HEK293T (cell line): ENCODE data around the gene PLBD2.

Source experiments
- CTCF ChIA-PET: fragments of 350-600 bp; formaldehyde crosslinking; extraction: SDS; loops from one replicate; lab custom pipeline; 2021; ENCODE audit warnings: antibody characterized with exemption, inconsistent platforms; lab: Yijun Ruan, JAX
- POLR2A ChIA-PET: fragments of 350-600 bp; formaldehyde crosslinking; extraction: SDS; loops from one replicate; lab custom pipeline; 2020; ENCODE audit warnings: antibody characterized with exemption, inconsistent platforms; lab: Yijun Ruan, JAX
- DNase-seq: peaks from one replicate; pipeline ENCODE4 v3.0.0; 2012; ENCODE audit warnings: mixed read lengths; ENCODE audit errors: extremely low spot score
- ARNT ChIP-seq: fragments of 450-650 bp; IDR thresholded peaks from 2 replicates; pipeline ENCODE4 v1.6.1; 2017; ENCODE audit warnings: mild to moderate bottlenecking
- BHLHE40 ChIP-seq: fragments of 450-650 bp; IDR thresholded peaks from 2 replicates; pipeline ENCODE4 v1.6.1; 2016; ENCODE audit warnings: mild to moderate bottlenecking, moderate library complexity, borderline replicate concordance
- CTBP1 ChIP-seq: fragments of 450-650 bp; IDR thresholded peaks from 2 replicates; pipeline ENCODE4 v1.6.1; 2016; ENCODE audit warnings: borderline replicate concordance
- ELF4 ChIP-seq: fragments of 450-650 bp; IDR thresholded peaks from 2 replicates; pipeline ENCODE4 v1.6.1; 2017; ENCODE audit warnings: antibody characterized with exemption
- FOXA1 ChIP-seq: fragments of 450-650 bp; IDR thresholded peaks from 2 replicates; pipeline ENCODE4 v1.6.1; 2016; ENCODE audit warnings: mild to moderate bottlenecking
- FOXK2 ChIP-seq: fragments of 450-650 bp; IDR thresholded peaks from 2 replicates; pipeline ENCODE4 v1.6.1; 2016; ENCODE audit warnings: mild to moderate bottlenecking
- FOXM1 ChIP-seq: fragments of 450-650 bp; IDR thresholded peaks from 2 replicates; pipeline ENCODE4 v1.6.1; 2017; ENCODE audit warnings: mild to moderate bottlenecking, borderline replicate concordance
- HDGF ChIP-seq: fragments of 450-650 bp; IDR thresholded peaks from 2 replicates; pipeline ENCODE4 v1.6.1; 2017; ENCODE audit warnings: antibody characterized with exemption, borderline replicate concordance
- L3MBTL2 ChIP-seq: fragments of 450-650 bp; conservative IDR thresholded peaks from 2 replicates; pipeline ENCODE4 v1.6.1; 2016; ENCODE audit warnings: mild to moderate bottlenecking
- LEF1 ChIP-seq: fragments of 450-650 bp; IDR thresholded peaks from 2 replicates; pipeline ENCODE4 v1.6.1; 2017; ENCODE audit warnings: mild to moderate bottlenecking, borderline replicate concordance
- NFRKB ChIP-seq: fragments of 450-650 bp; IDR thresholded peaks from 2 replicates; pipeline ENCODE4 v1.6.1; 2016; ENCODE audit warnings: mild to moderate bottlenecking, moderate library complexity
- PKNOX1 ChIP-seq: fragments of 450-650 bp; IDR thresholded peaks from 2 replicates; pipeline ENCODE4 v1.6.1; 2016
- SP1 ChIP-seq: fragments of 450-650 bp; IDR thresholded peaks from 2 replicates; pipeline ENCODE4 v1.6.1; 2017
- SUZ12 ChIP-seq: fragments of 450-650 bp; IDR thresholded peaks from 2 replicates; pipeline ENCODE4 v1.6.1; 2016; ENCODE audit warnings: mild to moderate bottlenecking
- TARDBP ChIP-seq: fragments of 450-650 bp; IDR thresholded peaks from 2 replicates; pipeline ENCODE4 v1.6.1; 2016
- ZNF384 ChIP-seq: fragments of 450-650 bp; IDR thresholded peaks from 2 replicates; pipeline ENCODE4 v1.6.1; 2016

PLBD2 gene

GRCh38 chr12:113318046-113318656 lies 40.2 kb upstream of the PLBD2 start:
- ChIA-PET CTCF (no interaction called here), POLR2A (no interaction called here)
- TF ChIP-seq FOXM1, result no peak
- TF ChIP-seq LEF1, result no peak
- no peak for TF ChIP-seq ELF4
- no peak for TF ChIP-seq L3MBTL2
- no peak for TF ChIP-seq FOXK2
- TF ChIP-seq ARNT, result no peak
- TF ChIP-seq SUZ12, result no peak
- no peak for TF ChIP-seq HDGF
- TF ChIP-seq TARDBP, result no peak
- TF ChIP-seq NFRKB, result no peak
- TF ChIP-seq FOXA1, result no peak
- TF ChIP-seq BHLHE40, result no peak
- TF ChIP-seq ZNF384, result no peak
- no peak for TF ChIP-seq CTBP1
- no peak for TF ChIP-seq SP1
- no peak for DNase-seq

GRCh38 chr12:113318900-113319628 lies 39.3 kb upstream of the PLBD2 start:
- ChIA-PET CTCF (no interaction called here), POLR2A (interaction anchor here (0.8 kb wide), 1 partner anchor 103 kb away, joined by 3 read pairs; the partner anchor contains the start of gene SDSL)
- no peak for TF ChIP-seq BHLHE40
- no peak for TF ChIP-seq LEF1
- no peak for TF ChIP-seq HDGF
- TF ChIP-seq FOXM1, result no peak
- TF ChIP-seq SUZ12, result no peak
- TF ChIP-seq ELF4, result no peak
- TF ChIP-seq TARDBP, result no peak
- no peak for TF ChIP-seq FOXK2
- TF ChIP-seq ARNT, result no peak
- TF ChIP-seq NFRKB, result no peak
- TF ChIP-seq L3MBTL2, result no peak
- TF ChIP-seq SP1, result no peak
- TF ChIP-seq FOXA1, result no peak
- no peak for TF ChIP-seq ZNF384
- TF ChIP-seq PKNOX1, result no peak
- no peak for TF ChIP-seq CTBP1
- DNase-seq, result no peak

- no peak for TF ChIP-seq LEF1
- TF ChIP-seq ELF4, result no peak
- TF ChIP-seq ARNT, result no peak
- TF ChIP-seq NFRKB, result no peak
- TF ChIP-seq CTBP1, result no peak
- no peak for TF ChIP-seq FOXK2
- no peak for TF ChIP-seq ZNF384
- no peak for TF ChIP-seq PKNOX1
- no peak for TF ChIP-seq TARDBP
- no peak for TF ChIP-seq FOXM1
- TF ChIP-seq BHLHE40, result no peak
- TF ChIP-seq FOXA1, result no peak
- no peak for TF ChIP-seq L3MBTL2
- TF ChIP-seq HDGF, result no peak
- no peak for TF ChIP-seq SP1
- TF ChIP-seq SUZ12, result no peak
- POLR2A ChIA-PET, result no interaction called here
- no peak for DNase-seq
- CTCF ChIA-PET, result no interaction called here
Observed at GRCh38 chr12:113320401-113320800, 38.0 kb upstream of the PLBD2 start.

- ChIA-PET POLR2A (no interaction called here), CTCF (no interaction called here)
- no peak for TF ChIP-seq FOXM1
- no peak for TF ChIP-seq SP1
- no peak for DNase-seq
Observed at GRCh38 chr12:113322343-113322742, 36.0 kb upstream of the PLBD2 start.

- CTCF ChIA-PET, result no interaction called here
- DNase-seq, result no peak
- TF ChIP-seq ELF4 (no peak), BHLHE40 (no peak), NFRKB (no peak), FOXA1 (no peak)
- POLR2A ChIA-PET, result no interaction called here
Observed at GRCh38 chr12:113325916-113326315, 32.5 kb upstream of the PLBD2 start.

GRCh38 chr12:113326775-113327395 lies 31.5 kb upstream of the PLBD2 start:
- TF ChIP-seq FOXA1 (no peak), HDGF (no peak), L3MBTL2 (no peak), SUZ12 (no peak), PKNOX1 (no peak), FOXM1 (no peak), NFRKB (no peak), TARDBP (no peak), ARNT (no peak), SP1 (no peak), CTBP1 (no peak), FOXK2 (no peak), LEF1 (no peak)
- CTCF ChIA-PET, result no interaction called here
- POLR2A ChIA-PET, result no interaction called here
- DNase-seq, result no peak
